Fibroblast of skin of back (primary cell): ENCODE results near the gene MYH14.
"Not testable (repeated sequence)": the region's sequence is repeated elsewhere in the genome, so short reads cannot be mapped to it uniquely, and the experiment has no call there.

Experiments used
- DNase-seq: peaks from one replicate; pipeline ENCODE4 v3.0.0-alpha.2; 2013

MYH14 gene

GRCh38 chr19:50337031-50337430 lies 133.6 kb downstream of the MYH14 start:
- DNase-seq: not testable (repeated sequence)

DNA sequence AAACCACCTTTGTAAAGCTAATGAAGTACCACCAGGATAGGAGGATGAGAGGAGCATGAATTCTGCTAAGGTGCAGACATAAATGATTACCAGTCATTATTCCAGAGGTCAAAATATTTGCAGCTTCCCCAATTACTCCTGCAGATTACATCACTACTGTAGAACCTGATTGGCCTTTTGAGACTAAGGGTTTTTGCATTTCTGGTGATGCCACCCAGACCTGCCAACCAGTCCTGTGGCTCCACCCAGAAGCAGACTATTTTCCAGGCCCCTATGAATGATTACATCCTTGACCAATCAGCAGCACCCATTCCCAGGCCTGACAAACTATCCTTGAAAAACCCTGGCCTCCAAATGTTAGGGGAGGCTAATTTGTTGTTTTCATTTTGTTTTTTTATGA lies 136.9 kb downstream of the MYH14 start:
- DNase-seq: no peak

GRCh38 chr19:50341091-50341564 lies 137.7 kb downstream of the MYH14 start:
- no peak for DNase-seq

DNA sequence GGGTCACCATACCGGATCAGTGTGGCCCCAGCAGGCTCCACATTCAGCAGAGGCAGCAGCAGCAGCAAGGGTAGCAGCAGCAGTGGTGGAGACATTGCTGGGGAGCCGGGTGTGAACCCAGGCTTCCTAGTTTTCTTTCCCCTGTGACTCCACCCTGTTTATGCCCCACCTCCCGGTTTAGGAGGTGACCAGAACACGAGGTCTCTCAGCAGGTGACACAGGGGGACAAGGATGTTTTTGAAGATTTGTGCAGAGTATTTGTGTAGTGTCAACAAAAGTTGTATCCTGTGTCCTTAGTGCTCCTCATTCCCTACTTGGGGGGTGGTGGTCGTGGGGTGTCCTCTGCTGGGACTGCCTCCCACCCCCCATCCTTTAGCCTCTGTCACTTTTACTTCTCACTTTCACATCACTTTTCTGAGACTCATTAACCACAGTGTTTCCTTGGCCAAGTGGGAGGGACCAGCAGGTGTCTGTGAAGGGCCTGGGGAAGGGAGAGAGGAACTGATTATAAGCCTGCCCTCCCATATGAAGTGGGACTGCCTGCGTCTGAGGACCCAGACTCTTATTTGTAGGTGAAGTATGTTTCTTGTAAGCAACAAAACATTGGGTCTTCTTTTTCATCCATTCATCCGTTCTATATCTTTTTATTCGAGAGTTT lies 141.4 kb downstream of the MYH14 start:
- no peak for DNase-seq

DNA sequence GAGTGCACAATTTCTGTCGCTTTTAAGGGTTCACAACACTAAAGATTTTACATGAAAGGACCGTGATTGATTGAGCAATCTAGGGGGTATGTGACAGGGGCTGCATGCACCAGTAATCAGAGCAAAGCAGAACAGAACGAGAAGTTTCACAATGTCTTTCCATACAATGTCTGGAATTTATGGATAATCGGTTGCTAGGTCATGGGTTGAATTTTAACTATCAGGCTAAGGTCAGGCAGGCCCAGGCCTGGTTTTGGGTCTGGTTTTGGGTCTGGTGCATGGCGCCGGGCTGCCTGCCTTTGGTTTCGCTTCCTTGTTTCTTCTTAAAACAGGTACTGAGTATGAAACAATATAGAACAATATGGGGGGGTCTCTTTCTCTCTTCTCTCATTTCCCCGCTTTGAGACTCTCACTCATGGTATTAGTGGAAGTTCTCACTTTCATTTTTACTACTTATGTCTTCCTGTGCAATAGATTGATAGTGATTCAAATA lies 143.7 kb downstream of the MYH14 start:
- not testable (repeated sequence) for DNase-seq

DNA sequence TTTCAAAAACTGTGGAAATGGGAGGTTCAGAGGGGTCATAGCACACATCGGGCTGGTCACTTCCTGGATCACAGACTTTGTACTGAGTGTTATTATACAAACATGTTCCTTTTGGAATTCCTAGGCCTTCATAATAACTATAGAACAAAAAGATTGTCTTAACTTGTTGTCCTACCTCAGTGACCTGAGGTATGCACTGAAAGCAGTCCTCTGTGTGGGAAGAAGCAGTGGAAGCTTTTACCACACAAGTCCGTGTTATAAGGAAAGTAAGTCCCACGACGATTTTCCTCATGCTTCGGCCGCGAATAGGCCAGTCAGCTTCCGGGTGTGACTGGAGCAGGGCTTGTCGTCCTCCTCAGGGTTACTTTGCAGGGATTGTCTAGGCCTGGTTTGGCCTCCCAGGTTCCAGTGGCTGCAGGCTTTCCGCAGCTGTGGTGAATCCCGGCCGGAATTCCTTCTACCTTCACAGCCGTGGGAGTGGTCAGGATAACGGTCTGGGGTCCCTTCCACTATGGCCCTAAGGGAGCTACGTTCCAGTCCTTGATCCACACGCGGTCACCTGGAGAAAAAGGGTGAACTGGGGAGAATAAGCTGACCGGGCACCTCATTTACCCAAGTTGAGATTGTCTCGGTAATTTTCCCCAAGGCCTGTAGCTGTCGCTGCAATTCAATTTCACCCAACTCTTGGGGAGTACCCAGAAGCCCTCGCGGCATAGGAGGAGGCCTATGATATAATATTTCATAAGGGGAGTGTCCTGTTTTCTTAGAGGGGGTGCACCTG lies 146.0 kb downstream of the MYH14 start:
- DNase-seq: no peak

DNA sequence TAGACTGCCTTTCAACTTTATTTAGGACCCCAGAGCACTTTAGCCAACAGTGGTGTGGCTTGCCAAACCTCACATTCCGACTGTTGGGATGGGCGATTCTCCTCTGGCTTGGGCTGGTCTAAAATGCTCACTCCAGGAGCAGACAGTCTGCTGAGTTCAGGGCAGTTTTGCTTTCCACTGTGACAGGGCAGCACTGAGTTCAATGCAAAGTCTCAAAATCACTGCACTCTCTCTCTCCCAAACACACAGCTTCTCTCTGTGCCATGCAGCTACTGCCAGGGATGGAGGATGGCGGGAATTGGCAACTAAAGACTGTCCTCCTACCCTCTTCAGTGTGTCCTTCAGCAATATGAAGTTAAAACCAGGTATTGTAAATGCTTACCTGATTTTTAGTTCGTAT lies 148.8 kb downstream of the MYH14 start:
- no peak for DNase-seq

DNA sequence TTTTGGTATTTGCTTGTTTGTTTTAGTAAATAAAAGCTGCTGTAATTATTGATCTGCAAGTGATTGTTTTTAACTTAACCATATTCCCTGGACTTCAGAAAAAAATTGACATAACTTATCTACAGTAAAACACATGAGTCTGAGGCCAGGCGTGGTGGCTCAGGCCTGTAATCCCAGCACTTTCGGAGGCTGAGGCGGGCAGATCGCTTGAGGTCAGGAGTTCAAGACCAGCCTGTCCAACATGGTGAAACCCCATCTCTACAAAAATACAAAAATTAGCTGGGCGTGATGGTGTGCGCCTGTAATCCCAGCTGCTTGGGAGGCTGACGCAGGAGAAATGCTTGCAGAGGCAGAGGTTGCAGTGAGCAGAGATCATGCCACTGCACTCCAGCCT lies 150.1 kb downstream of the MYH14 start:
- DNase-seq: not testable (repeated sequence)

DNA sequence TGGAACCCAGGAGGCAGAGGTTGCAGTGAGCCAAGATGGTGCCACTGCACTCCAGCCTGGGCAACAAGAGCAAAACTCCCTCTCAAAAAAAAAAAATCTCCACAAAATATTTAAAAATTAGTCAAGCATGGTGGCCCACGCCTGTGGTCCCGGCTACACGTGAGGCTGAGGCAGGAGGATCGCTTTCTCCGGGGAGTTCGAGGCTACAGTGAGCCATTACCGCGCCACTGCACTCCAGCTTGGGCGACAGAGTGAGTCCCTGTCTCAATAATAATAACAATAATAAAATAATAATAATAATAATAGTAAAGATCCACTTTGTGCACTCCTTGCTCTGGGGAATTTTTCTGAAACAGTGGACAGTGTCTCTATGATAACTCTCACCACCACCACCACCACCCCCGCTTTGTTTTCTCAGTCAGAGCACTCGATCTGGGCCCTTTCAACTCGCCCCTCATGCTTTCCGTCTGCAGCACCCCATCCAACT lies 153.3 kb downstream of the MYH14 start:
- no peak for DNase-seq

DNA sequence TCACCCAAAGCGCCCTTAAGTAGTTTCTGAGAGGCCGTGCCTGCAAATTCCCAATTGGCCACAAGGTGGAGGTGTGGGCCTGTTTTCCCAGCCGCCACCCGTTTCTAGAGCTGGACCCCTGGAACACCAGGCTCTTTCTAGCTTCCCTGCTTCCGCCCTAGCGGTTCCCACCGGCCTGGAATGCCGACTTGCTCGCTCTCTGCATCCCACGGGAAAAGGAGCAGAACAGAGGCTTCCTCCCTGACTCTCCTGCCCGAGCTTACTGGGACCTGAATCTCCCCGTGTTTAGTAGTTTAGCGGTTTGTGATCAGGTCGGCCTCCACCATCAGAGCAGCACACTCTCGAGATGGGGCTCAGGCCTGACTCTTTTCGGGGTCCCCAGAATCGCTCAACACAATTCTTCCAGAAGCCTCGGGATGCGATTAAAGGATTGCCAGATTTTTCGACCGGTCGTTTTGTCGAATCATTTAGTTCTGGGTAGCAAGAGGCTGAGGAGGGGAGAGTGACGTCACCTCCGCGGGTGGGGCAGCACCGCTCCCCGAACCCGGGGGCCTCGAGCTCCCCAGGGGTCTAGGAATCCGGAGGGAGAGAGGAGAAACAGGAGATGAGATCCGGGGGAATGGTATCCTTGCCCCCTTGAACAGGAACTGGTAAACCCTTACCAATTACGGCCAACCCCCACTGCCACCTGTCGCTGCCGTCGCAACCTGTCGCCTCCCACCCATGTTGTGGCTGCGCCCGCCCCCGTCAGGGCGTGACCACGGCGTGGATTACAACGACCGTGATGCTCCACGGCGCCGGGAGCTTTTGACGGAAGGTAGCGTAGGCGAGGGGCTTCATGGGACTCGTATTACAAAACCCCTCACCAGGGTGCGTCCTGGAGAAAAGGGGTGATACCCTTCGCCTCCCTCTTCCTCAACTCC lies 154.0 kb downstream of the MYH14 start:
- DNase-seq: peak; percentile 72

GRCh38 chr19:50358483-50359327 lies 155.3 kb downstream of the MYH14 start:
- peak; percentile 41 for DNase-seq

DNA sequence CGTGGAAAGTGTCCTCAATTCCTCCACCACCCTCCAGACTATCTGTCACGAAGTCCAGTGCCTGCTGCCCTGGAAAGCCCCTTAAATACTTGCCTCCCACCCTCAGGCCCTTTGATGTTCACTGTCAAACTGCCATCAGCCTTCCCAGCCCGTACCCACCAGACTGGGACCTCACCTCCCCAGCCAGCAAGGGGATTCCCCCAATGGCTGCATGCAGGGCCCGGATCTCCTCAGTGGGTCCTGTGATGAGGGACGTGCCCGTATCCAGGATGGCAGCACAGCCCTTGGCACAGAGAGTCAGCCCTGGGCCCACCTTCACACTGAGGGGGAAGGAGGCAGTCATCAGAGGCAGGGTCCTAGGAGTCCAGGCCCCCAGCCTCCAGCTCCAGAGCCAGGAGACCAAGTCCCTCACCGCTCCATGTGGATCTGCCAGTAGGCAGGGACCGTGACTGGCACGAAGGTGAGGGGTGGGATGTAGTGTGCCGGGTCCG lies 156.0 kb downstream of the MYH14 start:
- no peak for DNase-seq
